B cell (primary cell): ENCODE results near the gene RAB11B. TPM values are rescaled to one million over a fixed set of nuclear protein-coding genes. Genes with fewer than 3 reads are reported as not detected.

ENCODE experiments used
- ATAC-seq: fragments of 200-7000 bp; cut with Tn5 transposase; one replicate; pipeline ENCODE4 v1.10.0; 2021; ENCODE audit warnings: low read depth, mild to moderate bottlenecking, moderate number of reproducible peaks, moderate library complexity
- CTCF ChIA-PET: fragments of 350-600 bp; sonication (Branson Sonifier 250); formaldehyde crosslinking; loops from one replicate; lab custom pipeline; 2021; ENCODE audit warnings: antibody characterized with exemption, inconsistent platforms; lab: Charles Lee
- POLR2A ChIA-PET: fragments of 350-600 bp; sonication (Branson Sonifier 250); formaldehyde crosslinking; loops from one replicate; lab custom pipeline; 2021; ENCODE audit warnings: antibody characterized with exemption; lab: Charles Lee
- DNase-seq: peaks from one replicate; pipeline ENCODE4 v3.0.0; 2013
- H2AFZ ChIP-seq: 2 replicates; pipeline ENCODE4 v1.6.1; 2012; ENCODE audit warnings: mild to moderate bottlenecking, low read depth, low read length; ENCODE audit not compliant: insufficient read depth, poor library complexity, severe bottlenecking
- H3K27ac ChIP-seq, 2 donors: 1 replicate in 1 of 2; 2 replicates in 1 of 2; pipeline ENCODE4 v1.5.1; 2012 to 2013; ENCODE audit warnings: low read length in 2 of 2, mild to moderate bottlenecking in 2 of 2, moderate library complexity in 1 of 2
- H3K27me3 ChIP-seq, 4 experiments: fragments of 200-600 bp in 1 of 4; sonication (generic) in 1 of 4; replicated peaks in 1 of 4; 1 replicate in 2 of 4; 2 replicates in 2 of 4; pipeline versions ENCODE4 v1.6.1 to v1.7.0; 2013 to 2016; ENCODE audit warnings: low read length in 3 of 4, mild to moderate bottlenecking in 2 of 4, mixed read lengths in 1 of 4, moderate library complexity in 1 of 4; ENCODE audit not compliant: insufficient read depth in 4 of 4, control insufficient read depth in 3 of 4; ENCODE audit errors: control extremely low read depth in 1 of 4
- H3K36me3 ChIP-seq, 2 experiments: replicated peaks in 1 of 2; 1 replicate in 1 of 2; 2 replicates in 1 of 2; pipeline versions ENCODE4 v1.6.1 to v1.7.1; 2013; ENCODE audit warnings: low read length in 1 of 2; ENCODE audit not compliant: insufficient read depth in 2 of 2, control insufficient read depth in 1 of 2; ENCODE audit errors: control extremely low read depth in 1 of 2, extremely low read depth in 1 of 2
- H3K4me1 ChIP-seq, 2 donors: fragments of 200-600 bp in 1 of 2; sonication (generic) in 1 of 2; 1 replicate in 1 of 2; 2 replicates in 1 of 2; pipeline versions ENCODE4 v1.5.1 to v1.6.1; 2013 to 2017; ENCODE audit warnings: low read length in 2 of 2; ENCODE audit not compliant: control insufficient read depth in 2 of 2, insufficient read depth in 2 of 2
- H3K4me2 ChIP-seq: replicated peaks from 2 replicates; pipeline ENCODE3; 2012; ENCODE audit warnings: mild to moderate bottlenecking, low read depth, low read length; ENCODE audit not compliant: poor library complexity, severe bottlenecking
- H3K4me3 ChIP-seq, 5 experiments: fragments of 200-600 bp in 1 of 5; sonication (generic) in 1 of 5; 1 replicate in 3 of 5; 2 replicates in 2 of 5; pipeline versions ENCODE4 v1.5.1 to v1.7.0; 2011 to 2016; ENCODE audit warnings: low read length in 4 of 5, mild to moderate bottlenecking in 4 of 5, low read depth in 2 of 5, control low read depth in 1 of 5, moderate library complexity in 1 of 5; ENCODE audit not compliant: insufficient read depth in 1 of 5; ENCODE audit errors: control extremely low read depth in 1 of 5, extremely low read depth in 1 of 5
- H3K79me2 ChIP-seq: fragments of 200-600 bp; sonication (generic); one replicate; pipeline ENCODE4 v1.6.0; 2016; ENCODE audit warnings: low read length; ENCODE audit not compliant: control insufficient read depth, insufficient read depth
- H3K9ac ChIP-seq: fragments of 200-600 bp; sonication (generic); 2 replicates; pipeline ENCODE4 v1.6.1; 2017; ENCODE audit warnings: mild to moderate bottlenecking, low read length, moderate library complexity
- H3K9me3 ChIP-seq, 3 donors: one replicate each; pipeline versions ENCODE4 v1.6.1 to v1.7.1; 2013; ENCODE audit warnings: low read length in 2 of 3; ENCODE audit not compliant: control insufficient read depth in 2 of 3, insufficient read depth in 1 of 3; ENCODE audit errors: control extremely low read depth in 1 of 3
- H4K20me1 ChIP-seq: 2 replicates; pipeline ENCODE4 v1.6.0; 2012; ENCODE audit warnings: mild to moderate bottlenecking, low read length; ENCODE audit not compliant: insufficient read depth, control insufficient read depth, poor library complexity, severe bottlenecking
- H3K27ac Mint-ChIP-seq: one replicate; pipeline ENCODE4 v1.8.0; 2021; ENCODE audit warnings: mixed read lengths
- H3K27me3 Mint-ChIP-seq: one replicate; pipeline ENCODE4 v1.8.0; 2021; ENCODE audit warnings: mixed read lengths
- H3K4me1 Mint-ChIP-seq: one replicate; pipeline ENCODE4 v1.8.0; 2021; ENCODE audit warnings: mixed read lengths
- H3K4me3 Mint-ChIP-seq: one replicate; pipeline ENCODE4 v1.8.0; 2021; ENCODE audit warnings: mixed read lengths
- H3K9me3 Mint-ChIP-seq: one replicate; pipeline ENCODE4 v1.8.0; 2022; ENCODE audit warnings: mixed read lengths; ENCODE audit not compliant: insufficient read depth
- CTCF ChIP-seq: fragments of 200-600 bp; IDR thresholded peaks from one replicate; pipeline ENCODE4 v1.8.0; 2022; ENCODE audit warnings: antibody characterized with exemption, mild to moderate bottlenecking
- EZH2 ChIP-seq: IDR thresholded peaks from 2 replicates; pipeline ENCODE4 v1.6.1; 2012; ENCODE audit warnings: borderline replicate concordance, low read depth, mild to moderate bottlenecking, moderate library complexity, low read length; ENCODE audit not compliant: insufficient read depth, poor library complexity, severe bottlenecking
- WGBS: methylation state at CpG from one replicate; pipeline ENCODE4 v1.1.5; 2013; ENCODE audit warnings: missing lambda C conversion rate; ENCODE audit not compliant: insufficient coverage; 5-methylcytosine and 5-hydroxymethylcytosine counted together
- intact Hi-C: fragments of 100-400 bp; cut with micrococcal nuclease; formaldehyde crosslinking; loops from one replicate; pipeline ENCODE4 v1.10.0; 2022
- polyA plus RNA-seq: library from polyadenylated mRNA; depleted of rRNA; stranded (reverse); fragments of >200 nt; gene quantifications from 2 replicates; pipeline ENCODE4 v1.2.3, GENCODE V29; 2012
- total RNA-seq, 2 donors: library from RNA; stranded (reverse); fragments of 120-200 nt in 1 of 2; gene quantifications; 1 replicate in 1 of 2; 2 replicates in 1 of 2; pipeline versions ENCODE4 v1.2.3 to v1.2.4, GENCODE V29; 2013 to 2022

RAB11B gene
- total and polyA plus RNA-seq, 2 donors (not counting 1 experiment from before 2014, with no cell fraction given): 130 to 165 TPM

GRCh38 chr19:8401981-8402411, 11.8 kb downstream of the RAB11B start:
- H4K20me1 ChIP-seq: peaks cover 39% of the 10 kb centered on the region

More at GRCh38 chr19:8401981-8402411, 11.8 kb downstream of the RAB11B start:
- peaks cover 4% of the 10 kb centered on the region for H3K4me1 Mint-ChIP-seq
- Histone ChIP-seq H3K9ac (no peak overlapping the region), H3K4me1 (no peaks in the 10 kb centered on the region), H3K79me2 (peaks cover 16% of the 10 kb centered on the region), H3K4me3 (no peak overlapping the region), H3K36me3 (peaks cover 0 to 35% of the 10 kb centered on the region in 2 experiments), H3K4me2 (no peak overlapping the region), H3K27me3 (no peaks in the 10 kb centered on the region), H2AFZ (no peak overlapping the region), H3K9me3 (no peaks in the 10 kb centered on the region), H3K27ac (no peak overlapping the region)
- WGBS: 99% methylated on average over 21 of the region's 21 CpGs
- DNase-seq (no peak), ATAC-seq (no peak)
- H3K27ac Mint-ChIP-seq: no peak overlapping the region
- H3K9me3 Mint-ChIP-seq: no peaks in the 10 kb centered on the region
- POLR2A ChIA-PET: no interaction called here
- TF ChIP-seq CTCF: no peak
- TF ChIP-seq EZH2: no peak
- CTCF ChIA-PET: no interaction called here
- intact Hi-C loops: no loop called here
- no peaks in the 10 kb centered on the region for H3K27me3 Mint-ChIP-seq
- no peak overlapping the region for H3K4me3 Mint-ChIP-seq
